SU-DHL-6 (cell line): Measurements from ENCODE around the gene ANKRD30A.

Experiments used
- H2AFZ ChIP-seq: fragments of 200-600 bp; sonication (generic); 2 replicates; pipeline ENCODE4 v1.6.1; 2014; ENCODE audit warnings: low read depth, mild to moderate bottlenecking, moderate library complexity, mixed read lengths, antibody characterized with exemption, low read length; ENCODE audit not compliant: severe bottlenecking
- H3F3A ChIP-seq: fragments of 200-600 bp; shearing (Covaris generic); 2 replicates; pipeline ENCODE4 v1.6.0; 2016; ENCODE audit warnings: antibody characterized with exemption, mild to moderate bottlenecking; ENCODE audit not compliant: insufficient read depth
- H3K27ac ChIP-seq: fragments of 200-600 bp; sonication (generic); 2 replicates; pipeline ENCODE4 v1.5.1; 2016; ENCODE audit warnings: low read depth, mild to moderate bottlenecking, low read length, moderate library complexity, mixed read lengths
- H3K27me3 ChIP-seq: fragments of 200-600 bp; sonication (generic), shearing (Covaris generic); 2 replicates; pipeline ENCODE4 v1.6.0; 2014; ENCODE audit warnings: mild to moderate bottlenecking, low read length
- H3K36me3 ChIP-seq: fragments of 200-600 bp; sonication (generic); 2 replicates; pipeline ENCODE4 v1.6.1; 2014; ENCODE audit warnings: mild to moderate bottlenecking, low read length, mixed read lengths
- H3K4me2 ChIP-seq: fragments of 300-600, 200-600 bp; shearing (Covaris generic), sonication (generic); 2 replicates; pipeline ENCODE4 v1.6.0; 2014; ENCODE audit warnings: low read length, low read depth, mild to moderate bottlenecking; ENCODE audit not compliant: poor library complexity, severe bottlenecking
- H3K4me3 ChIP-seq: fragments of 200-600 bp; sonication (generic); 2 replicates; pipeline ENCODE4 v1.5.1; 2014; ENCODE audit warnings: antibody characterized with exemption, low read length, mild to moderate bottlenecking, mixed read lengths; ENCODE audit not compliant: insufficient read depth, poor library complexity, severe bottlenecking
- H3K79me2 ChIP-seq: fragments of 200-600 bp; sonication (generic); 2 replicates; pipeline ENCODE4 v1.6.1; 2014; ENCODE audit warnings: mild to moderate bottlenecking, low read length, moderate library complexity; ENCODE audit not compliant: insufficient read depth
- H3K9ac ChIP-seq: fragments of 200-600 bp; sonication (generic); 2 replicates; pipeline ENCODE4 v1.7.0; 2014; ENCODE audit warnings: mild to moderate bottlenecking, low read length
- H3K9me2 ChIP-seq: fragments of 200-600 bp; sonication (generic); replicated peaks from 2 replicates; pipeline ENCODE4 v1.6.1; 2014; ENCODE audit warnings: low read length; ENCODE audit not compliant: insufficient read depth
- H3K9me3 ChIP-seq: fragments of 200-600 bp; sonication (generic); 2 replicates; pipeline ENCODE4 v1.6.1; 2014; ENCODE audit warnings: low read length, mixed read lengths; ENCODE audit not compliant: insufficient read depth
- H4K20me1 ChIP-seq: fragments of 200-600 bp; sonication (generic); 2 replicates; pipeline ENCODE4 v1.6.1; 2014; ENCODE audit warnings: low read depth, mild to moderate bottlenecking, antibody characterized with exemption, low read length, moderate library complexity, mixed read lengths
- CTCF ChIP-seq: fragments of 200-600 bp; sonication (generic); IDR thresholded peaks from one replicate; pipeline ENCODE4 v1.5.1; 2017; ENCODE audit warnings: antibody characterized with exemption, mild to moderate bottlenecking, low read length, moderate library complexity; ENCODE audit not compliant: insufficient read depth, poor library complexity, severe bottlenecking
- EZH2phosphoT487 ChIP-seq: fragments of 200-600 bp; sonication (generic), shearing (Covaris generic); conservative IDR thresholded peaks from 2 replicates; pipeline ENCODE4 v1.6.1; 2018; ENCODE audit warnings: mild to moderate bottlenecking, antibody characterized with exemption, low read length, moderate library complexity, mixed read lengths

ANKRD30A gene

GRCh38 chr10:37301271-37301670 is 175.9 kb downstream of the ANKRD30A start:
- Histone ChIP-seq H4K20me1 (no peaks in the 10 kb centered on the region), H3K27me3 (no peaks in the 10 kb centered on the region), H3K27ac (no peak overlapping the region), H3K36me3 (no peaks in the 10 kb centered on the region), H3K4me2 (no peak overlapping the region), H3K9me2 (no peaks in the 10 kb centered on the region), H3K9ac (no peak overlapping the region), H3F3A (no peaks in the 10 kb centered on the region), H3K79me2 (no peaks in the 10 kb centered on the region), H3K9me3 (no peaks in the 10 kb centered on the region), H2AFZ (no peak overlapping the region), H3K4me3 (no peak overlapping the region)
- TF ChIP-seq EZH2phosphoT487 (no peak), CTCF (no peak)

GRCh38 chr10:37304036-37304435 is 178.6 kb downstream of the ANKRD30A start:
- H3K9ac ChIP-seq, result no peak overlapping the region
- H3K9me3 ChIP-seq, result no peaks in the 10 kb centered on the region
- H3K27ac ChIP-seq, result no peak overlapping the region
- H3K4me3 ChIP-seq, result no peak overlapping the region
- H3F3A ChIP-seq, result no peaks in the 10 kb centered on the region
- H3K9me2 ChIP-seq, result no peaks in the 10 kb centered on the region
- H2AFZ ChIP-seq, result no peak overlapping the region
- H3K36me3 ChIP-seq, result no peaks in the 10 kb centered on the region
- no peaks in the 10 kb centered on the region for H4K20me1 ChIP-seq
- H3K4me2 ChIP-seq, result no peak overlapping the region
- no peaks in the 10 kb centered on the region for H3K27me3 ChIP-seq
- TF ChIP-seq CTCF, result no peak
- TF ChIP-seq EZH2phosphoT487, result no peak
- H3K79me2 ChIP-seq, result no peaks in the 10 kb centered on the region

- no peaks in the 10 kb centered on the region for H3K36me3 ChIP-seq
- no peak overlapping the region for H2AFZ ChIP-seq
- no peak overlapping the region for H3K4me3 ChIP-seq
- no peak overlapping the region for H3K4me2 ChIP-seq
- TF ChIP-seq EZH2phosphoT487, result no peak
- no peak for TF ChIP-seq CTCF
- H3K27ac ChIP-seq, result no peak overlapping the region
- H3K9ac ChIP-seq, result no peak overlapping the region
- no peaks in the 10 kb centered on the region for H4K20me1 ChIP-seq
- H3K79me2 ChIP-seq, result no peaks in the 10 kb centered on the region
- H3K9me2 ChIP-seq, result no peaks in the 10 kb centered on the region
- H3F3A ChIP-seq, result no peaks in the 10 kb centered on the region
- H3K27me3 ChIP-seq, result no peaks in the 10 kb centered on the region
- H3K9me3 ChIP-seq, result no peaks in the 10 kb centered on the region
Measured at GRCh38 chr10:37314350-37314749, 189.0 kb downstream of the ANKRD30A start.
